ENCODE measurements around the gene EFCAB6.

The EFCAB6 gene

DNA sequence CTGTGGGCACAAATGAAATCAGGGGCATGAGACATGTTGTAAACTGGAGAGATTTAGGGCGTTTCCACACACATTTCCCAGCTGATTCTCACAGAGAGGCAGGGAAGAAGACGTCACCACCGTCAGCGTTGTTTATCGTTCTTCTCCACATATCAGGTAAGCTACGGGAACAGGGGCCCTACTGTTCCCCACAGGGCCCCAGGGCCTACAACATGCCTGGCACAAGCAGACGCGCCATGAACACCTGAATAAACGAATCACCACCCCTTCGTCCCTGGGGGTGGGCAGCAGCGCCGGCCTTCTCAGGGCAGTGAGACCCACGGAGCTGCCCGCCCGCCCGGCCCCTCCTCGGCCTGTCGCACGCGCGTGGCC, 342 bp downstream of the EFCAB6 start:
- DNase-seq, result no peak

DNA sequence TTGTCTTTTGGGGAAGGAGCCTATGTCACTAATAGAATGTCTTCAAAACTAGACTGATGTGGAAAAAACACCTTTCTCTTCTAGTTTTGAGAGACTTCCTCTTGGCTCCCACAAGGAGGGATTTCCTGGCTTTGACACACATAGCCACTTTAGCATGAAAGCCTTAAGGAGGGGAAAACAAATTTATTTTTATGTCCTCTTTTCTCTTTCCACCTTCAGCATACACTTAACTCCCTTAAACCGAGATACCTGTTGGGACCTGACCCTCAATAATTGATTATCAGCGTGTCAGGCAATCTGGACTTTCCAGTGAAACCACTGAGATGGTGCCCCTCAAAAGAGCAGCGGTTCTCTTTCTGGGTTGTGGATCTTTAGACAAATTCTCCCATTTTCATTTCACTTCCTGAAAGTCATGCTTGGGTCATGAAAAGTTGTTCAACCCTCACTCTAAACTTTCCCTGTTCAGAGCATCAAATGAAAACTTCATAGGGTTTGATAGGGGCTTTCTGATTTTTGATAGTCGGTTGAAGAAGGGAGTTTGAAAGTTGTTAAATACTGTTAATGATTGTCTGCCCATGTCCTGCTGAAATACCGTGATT, 9.1 kb downstream of the EFCAB6 start:
- DNase-seq, result no peak

DNA sequence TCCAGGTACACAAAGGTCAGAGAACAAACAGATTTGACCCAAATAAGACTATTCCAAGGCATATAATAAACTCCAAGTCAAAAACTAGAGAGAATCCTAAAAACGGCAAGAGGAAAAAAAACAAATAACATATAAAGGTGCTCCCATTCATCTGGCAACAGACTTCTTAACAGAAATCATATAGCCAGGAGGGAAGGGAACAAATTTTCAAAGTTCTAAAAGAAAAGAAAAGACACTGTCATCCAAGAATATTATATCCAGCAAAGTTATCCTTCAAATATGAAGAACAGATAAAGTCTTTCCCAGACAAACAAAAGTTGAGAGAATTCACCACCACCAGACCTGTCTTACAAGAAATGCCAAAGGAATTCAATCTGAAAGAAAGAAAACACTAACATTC, 11.1 kb downstream of the EFCAB6 start:
- no peak for DNase-seq

DNA sequence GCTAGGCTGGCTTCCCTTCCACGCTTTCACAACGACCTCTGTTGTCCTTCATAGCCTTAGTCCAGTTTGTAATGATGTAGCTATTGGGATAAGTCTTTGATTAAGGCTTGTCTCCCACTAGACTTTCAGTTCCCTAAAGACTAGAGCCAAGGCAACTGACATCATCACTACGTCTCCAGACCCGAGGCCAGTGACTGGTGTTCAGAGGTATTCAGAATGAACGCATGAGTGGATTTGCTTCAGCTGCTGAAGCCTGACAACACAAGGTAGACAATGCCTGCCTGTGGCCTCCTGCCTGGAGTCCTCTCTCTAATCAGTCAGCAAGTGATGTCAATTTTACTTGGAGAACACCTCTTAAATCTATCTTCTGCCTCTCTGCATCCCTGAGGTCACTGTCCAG, 13.6 kb downstream of the EFCAB6 start:
- no peak for DNase-seq

- no peak for DNase-seq
These were observed 15.5 kb downstream of the EFCAB6 start for GRCh38 chr22:43796567-43796966.

DNA sequence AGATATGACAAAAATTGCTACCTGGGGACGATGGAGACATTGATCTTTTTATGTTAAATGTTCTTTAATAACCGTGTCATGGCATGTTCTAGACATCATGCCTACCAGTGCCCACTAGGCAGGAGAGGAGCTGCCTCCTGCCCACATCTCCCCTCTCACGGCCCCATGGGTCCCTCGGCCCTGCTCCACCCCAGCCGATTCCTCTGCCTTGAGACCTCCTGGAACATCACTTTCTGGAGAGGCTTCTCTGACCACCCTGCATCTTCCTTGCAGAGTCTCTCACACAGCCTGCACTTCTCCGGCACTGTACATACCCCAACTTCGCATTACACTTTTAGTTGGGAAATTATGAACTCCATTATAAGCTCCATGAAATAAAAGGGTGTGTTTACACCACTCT, 16.8 kb downstream of the EFCAB6 start:
- no peak for DNase-seq

DNA sequence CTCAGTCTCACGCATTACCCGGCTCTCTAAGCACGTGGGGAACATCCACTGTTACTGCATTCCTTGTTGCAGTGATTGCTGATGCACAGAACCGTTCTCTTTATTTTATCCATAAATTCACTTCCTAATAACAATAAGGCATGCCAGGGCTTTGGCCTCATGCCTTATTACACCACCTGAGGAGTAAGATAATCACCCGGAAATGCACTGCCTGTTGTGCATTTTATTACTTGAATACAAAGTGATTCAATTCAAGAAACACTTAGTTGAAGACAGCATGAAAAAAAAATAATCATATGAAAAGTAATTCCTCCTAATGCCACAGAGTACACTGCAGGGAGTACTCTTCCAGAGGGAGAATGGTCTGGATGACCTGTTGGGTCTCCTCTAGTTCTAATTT, 19.2 kb downstream of the EFCAB6 start:
- DNase-seq, result no peak

- DNase-seq, result no peak
These were observed 22.7 kb downstream of the EFCAB6 start for GRCh38 chr22:43789452-43789851.

GRCh38 chr22:43783777-43784176, 28.3 kb downstream of the EFCAB6 start:
- DNase-seq, result no peak

- no peak for DNase-seq
These were observed 29.7 kb downstream of the EFCAB6 start for GRCh38 chr22:43782448-43782847.

DNA sequence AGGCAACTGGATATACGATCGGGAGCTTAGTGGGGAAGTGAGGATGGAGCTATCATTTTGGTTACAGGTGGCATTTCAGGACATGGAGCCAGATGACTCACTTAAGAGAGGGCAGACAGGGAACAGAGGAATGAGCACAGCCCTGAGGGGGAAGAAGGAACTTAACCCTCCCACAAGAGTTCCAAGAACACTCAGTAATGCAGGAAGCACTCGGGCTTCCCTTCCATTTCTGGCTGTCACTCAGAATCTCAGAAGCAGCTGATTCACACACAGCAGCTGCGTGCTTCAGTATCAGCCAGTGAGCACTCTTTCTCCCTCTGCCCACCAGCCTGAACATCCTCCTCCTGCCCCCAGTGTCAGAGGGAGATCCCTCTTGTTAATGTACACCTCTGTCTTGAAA, 34.8 kb downstream of the EFCAB6 start:
- no peak for DNase-seq

GRCh38 chr22:43776081-43776670, 35.9 kb downstream of the EFCAB6 start:
- DNase-seq, result no peak

DNA sequence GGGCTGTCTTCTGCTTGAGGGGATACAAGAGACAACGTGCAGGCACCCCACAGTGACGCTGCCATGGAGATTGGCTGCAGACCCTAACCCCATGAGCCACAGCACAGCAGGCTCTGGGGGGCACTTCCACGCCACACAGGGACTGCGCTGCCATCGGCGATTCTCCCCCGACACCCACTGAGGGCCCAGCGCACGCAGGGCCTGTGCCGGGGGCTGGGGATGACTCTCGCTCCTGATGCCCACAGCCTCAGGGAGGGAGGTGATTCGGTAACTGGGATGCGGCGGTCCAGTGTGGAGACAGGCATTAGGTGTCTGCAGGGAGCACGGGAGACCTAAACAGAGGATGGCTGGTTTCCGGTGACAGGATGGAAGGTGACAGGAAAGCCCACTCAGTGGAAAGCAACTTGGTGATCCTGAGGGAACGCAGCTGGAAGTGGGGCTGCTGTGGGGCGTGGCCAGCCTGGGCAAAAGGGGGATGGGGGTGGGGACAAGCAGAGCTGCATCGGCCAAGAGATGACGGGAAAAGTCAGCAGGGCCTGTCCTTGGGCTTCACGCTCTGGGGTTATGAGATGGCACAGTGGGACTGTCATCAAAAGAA, 37.7 kb downstream of the EFCAB6 start:
- DNase-seq, result no peak

DNA sequence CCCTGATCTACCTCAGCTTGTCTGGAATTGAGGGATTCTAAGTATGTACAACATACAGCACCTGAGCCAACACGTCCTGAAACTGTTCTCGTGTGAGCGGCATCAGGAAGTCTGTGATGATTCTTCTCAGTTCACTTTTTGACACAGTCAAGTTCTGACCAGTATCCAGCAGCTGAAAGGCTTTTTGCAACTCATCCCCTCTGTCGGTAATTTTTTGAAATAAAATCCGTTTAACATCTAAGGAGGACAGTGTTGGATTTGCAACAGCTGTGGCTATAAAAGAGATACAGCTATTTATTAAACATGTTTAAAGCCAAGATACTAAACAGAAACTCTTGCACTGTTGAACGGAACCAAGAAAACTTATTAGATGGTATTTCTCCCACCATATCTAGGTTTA, 39.3 kb downstream of the EFCAB6 start:
- DNase-seq, result no peak

DNA sequence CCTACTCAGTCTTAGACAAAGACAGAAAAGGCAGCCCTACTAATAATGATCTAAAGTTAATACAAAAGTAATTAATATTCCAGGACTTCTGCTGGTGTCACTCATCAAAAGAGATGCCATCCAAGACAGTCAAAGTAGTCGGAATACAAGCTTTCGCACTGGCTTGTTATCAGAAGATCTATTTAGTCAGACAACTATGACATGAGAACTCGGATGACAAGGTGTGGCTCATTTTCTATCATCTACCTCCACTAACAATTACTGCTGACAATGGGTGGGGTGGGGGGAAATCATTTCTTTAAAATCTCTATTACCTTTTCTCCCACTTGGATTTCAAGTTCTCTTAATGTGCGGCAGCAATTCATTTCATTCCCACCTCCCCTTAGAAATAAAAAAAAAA, 56.7 kb downstream of the EFCAB6 start:
- no peak for DNase-seq

DNA sequence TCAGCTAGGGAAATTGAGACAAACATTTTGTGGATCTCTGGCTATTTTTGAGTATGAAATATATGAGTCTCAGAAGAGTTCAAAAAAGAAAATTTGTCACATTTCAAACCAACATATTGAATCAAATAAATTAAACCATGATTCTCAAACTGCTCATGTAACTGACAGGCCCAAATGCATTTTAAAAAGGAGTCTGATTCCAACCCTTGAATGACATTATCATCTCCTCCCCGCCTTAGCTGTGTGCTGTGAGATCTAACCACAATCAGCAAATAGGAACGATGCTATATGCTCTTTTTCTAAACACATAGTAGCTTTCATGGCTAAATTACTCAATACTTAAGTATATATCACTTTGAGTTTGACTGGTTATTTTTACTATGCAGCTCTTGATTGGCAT, 57.1 kb downstream of the EFCAB6 start:
- DNase-seq, result no peak

GRCh38 chr22:43754176-43754575, 57.9 kb downstream of the EFCAB6 start:
- DNase-seq, result no peak

- no peak for DNase-seq
These were observed 58.4 kb downstream of the EFCAB6 start for GRCh38 chr22:43753688-43754087.

GRCh38 chr22:43750751-43751150, 61.4 kb downstream of the EFCAB6 start:
- DNase-seq, result no peak

DNA sequence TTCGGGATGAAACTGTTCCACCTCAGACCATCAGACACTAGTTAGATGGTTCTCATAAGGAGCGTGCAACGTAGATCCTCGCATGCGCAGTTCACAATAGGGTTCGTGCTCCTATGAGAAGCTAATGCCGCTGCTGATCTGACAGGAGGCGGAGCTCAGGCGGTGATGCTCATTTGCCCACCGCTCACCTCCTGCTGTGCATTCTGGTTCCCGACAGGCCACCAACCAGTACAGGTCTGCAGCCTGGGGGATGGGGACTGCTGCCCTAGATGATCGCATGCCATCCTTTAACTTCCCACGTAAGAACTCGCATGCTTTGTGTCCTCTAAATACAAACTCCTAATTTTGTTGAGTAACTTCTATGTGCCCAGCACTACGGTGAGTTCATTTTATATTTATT, 62.6 kb downstream of the EFCAB6 start:
- no peak for DNase-seq

DNA sequence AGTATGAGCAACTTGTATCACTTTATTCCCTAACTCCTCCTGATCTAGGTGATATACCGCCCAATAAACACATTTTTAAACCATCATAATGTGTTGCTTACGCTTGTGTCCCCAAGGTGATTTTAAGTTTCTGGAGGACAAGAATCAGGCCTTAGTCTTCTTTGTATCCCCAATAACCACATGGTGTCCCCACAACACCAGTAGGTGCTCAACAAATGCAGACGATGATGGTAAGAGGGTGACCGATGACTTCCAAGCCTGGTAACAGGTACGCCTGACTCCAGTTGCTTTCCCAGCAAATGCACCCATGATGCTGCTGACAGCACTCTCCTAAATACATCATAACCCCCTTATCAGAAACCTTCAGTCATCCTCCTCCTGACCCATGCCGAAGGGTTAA, 64.2 kb downstream of the EFCAB6 start:
- DNase-seq, result no peak

GRCh38 chr22:43747058-43747457, 65.0 kb downstream of the EFCAB6 start:
- no peak for DNase-seq

DNA sequence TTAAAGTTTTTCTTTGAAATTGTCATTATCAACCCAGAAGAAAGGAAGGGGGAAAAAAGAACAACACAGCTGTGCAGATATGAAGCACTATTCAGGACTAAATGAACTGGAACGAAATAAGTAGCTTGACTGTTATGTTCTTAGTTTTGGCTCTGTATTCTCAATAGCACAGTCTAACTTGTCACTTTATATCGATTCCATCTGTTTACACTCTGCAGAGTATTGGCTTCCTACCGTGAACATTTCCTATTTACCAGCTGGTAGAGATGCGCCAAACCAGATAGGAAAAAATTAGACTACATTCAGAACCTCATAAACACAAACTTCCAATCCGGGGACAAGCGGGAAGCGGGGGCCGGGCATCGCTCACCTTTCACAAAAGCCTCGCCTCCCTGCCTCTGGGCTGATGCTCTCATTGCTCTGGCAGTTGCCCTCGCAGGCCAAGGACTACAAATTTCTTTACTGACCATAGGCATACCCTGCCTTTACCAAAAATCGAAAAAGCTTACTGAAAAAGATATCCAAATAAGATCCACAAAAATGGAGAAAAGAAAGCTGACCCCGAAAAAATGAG, 66.2 kb downstream of the EFCAB6 start:
- DNase-seq, result no peak

DNA sequence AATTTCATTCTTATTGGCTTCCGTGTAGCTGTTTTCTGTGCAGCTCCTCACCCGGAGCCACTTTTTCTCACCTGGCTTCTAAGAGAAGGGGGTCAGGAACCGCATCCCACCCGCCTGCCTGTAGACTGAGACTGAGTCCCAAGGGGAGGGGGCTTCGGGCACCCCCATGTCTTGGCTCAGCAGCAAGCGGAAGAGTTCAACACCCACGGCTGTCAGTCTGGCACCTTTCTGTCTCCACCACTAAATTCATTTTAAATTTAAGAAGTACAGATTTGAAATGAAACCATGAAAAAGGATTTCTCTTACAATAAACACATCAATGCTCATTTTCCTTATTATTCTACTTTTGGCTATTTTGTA, 66.7 kb downstream of the EFCAB6 start:
- no peak for DNase-seq

Data from stimulated activated CD4-positive, alpha-beta T cell treated with anti-CD3 and anti-CD28 coated beads, Interleukin-12 subunit alpha, Interleukin-12 subunit beta, amount 100 ng/mL, for 4 hours (primary cell).